Measurements from ENCODE around the gene UXT. TPM values are rescaled to one million over a fixed set of nuclear protein-coding genes. Genes with fewer than 3 reads are reported as not detected.

UXT gene
- total RNA-seq, 1 donor from 2014 or later = 77.5 TPM

DNA sequence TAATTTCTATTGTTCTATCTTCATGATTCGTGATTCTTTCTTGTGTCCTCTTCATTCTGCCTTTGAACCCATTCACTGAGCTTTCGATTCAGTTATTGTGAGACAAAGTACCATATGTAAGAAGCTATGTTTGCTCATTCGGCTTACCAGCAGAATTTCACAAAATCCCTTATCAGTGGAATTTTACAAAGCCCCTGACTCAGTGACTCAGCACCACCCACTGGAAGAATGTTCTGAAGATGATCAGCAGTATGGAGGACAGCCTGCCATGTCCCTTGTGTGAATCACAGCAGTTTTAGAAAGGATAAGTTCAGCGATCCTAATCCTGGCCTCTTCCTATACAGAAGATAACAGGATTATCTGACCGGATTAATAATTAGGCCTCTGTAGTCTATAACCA lies 5.8 kb upstream of the UXT start:
- TF ChIP-seq, protein P1, sequence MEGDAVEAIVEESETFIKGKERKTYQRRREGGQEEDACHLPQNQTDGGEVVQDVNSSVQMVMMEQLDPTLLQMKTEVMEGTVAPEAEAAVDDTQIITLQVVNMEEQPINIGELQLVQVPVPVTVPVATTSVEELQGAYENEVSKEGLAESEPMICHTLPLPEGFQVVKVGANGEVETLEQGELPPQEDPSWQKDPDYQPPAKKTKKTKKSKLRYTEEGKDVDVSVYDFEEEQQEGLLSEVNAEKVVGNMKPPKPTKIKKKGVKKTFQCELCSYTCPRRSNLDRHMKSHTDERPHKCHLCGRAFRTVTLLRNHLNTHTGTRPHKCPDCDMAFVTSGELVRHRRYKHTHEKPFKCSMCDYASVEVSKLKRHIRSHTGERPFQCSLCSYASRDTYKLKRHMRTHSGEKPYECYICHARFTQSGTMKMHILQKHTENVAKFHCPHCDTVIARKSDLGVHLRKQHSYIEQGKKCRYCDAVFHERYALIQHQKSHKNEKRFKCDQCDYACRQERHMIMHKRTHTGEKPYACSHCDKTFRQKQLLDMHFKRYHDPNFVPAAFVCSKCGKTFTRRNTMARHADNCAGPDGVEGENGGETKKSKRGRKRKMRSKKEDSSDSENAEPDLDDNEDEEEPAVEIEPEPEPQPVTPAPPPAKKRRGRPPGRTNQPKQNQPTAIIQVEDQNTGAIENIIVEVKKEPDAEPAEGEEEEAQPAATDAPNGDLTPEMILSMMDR (IDR thresholded peaks at IDR 0.05) = no peak

DNA sequence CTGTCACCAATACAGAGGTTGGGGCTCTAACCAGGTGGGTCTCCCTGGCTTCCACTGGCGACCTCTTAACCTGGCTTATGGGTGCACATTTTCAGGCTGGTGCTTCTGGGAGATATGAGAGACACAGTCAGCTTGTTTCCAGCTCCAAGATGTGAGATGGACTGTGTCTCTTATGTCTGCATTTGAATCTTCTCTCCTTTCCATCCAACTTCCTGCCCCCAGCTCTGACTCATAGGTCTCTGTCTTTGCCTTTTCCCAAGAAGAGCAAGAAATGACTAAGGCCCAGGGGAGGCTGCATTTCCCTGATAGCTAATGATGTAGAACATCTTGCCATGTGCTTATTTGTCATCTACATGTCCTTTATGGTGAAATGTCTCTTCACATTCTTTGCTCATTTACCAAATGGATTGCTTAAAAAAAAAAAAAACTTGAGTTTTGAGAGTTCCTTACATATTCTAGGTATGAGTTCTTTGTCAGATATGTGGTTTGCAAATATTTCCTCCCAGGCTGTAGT lies 3.2 kb upstream of the UXT start:
- Histone ChIP-seq H3K27me3 (no peaks in the 10 kb centered on the region), H3K36me3 (peaks cover 4% of the 10 kb centered on the region), H3K4me1 (no peaks in the 10 kb centered on the region), H3K4me3 (no peak overlapping the region), H3K9me3 (no peaks in the 10 kb centered on the region), H3K27ac (no peak overlapping the region)
- ATAC-seq (no peak), DNase-seq (no peak)
- intact Hi-C loops (cut with DNase I) = no loop called here
- TF ChIP-seq, protein P1 (IDR thresholded peaks at IDR 0.05) = no peak

More for the DNA sequence above, 5.8 kb upstream of the UXT start:
- Histone ChIP-seq H3K27ac (no peak overlapping the region), H3K27me3 (no peaks in the 10 kb centered on the region), H3K4me3 (no peak overlapping the region), H3K36me3 (no peaks in the 10 kb centered on the region), H3K4me1 (no peaks in the 10 kb centered on the region), H3K9me3 (no peaks in the 10 kb centered on the region)
- DNase-seq (no peak), ATAC-seq (no peak)
- intact Hi-C loops (cut with DNase I) = no loop called here

DNA sequence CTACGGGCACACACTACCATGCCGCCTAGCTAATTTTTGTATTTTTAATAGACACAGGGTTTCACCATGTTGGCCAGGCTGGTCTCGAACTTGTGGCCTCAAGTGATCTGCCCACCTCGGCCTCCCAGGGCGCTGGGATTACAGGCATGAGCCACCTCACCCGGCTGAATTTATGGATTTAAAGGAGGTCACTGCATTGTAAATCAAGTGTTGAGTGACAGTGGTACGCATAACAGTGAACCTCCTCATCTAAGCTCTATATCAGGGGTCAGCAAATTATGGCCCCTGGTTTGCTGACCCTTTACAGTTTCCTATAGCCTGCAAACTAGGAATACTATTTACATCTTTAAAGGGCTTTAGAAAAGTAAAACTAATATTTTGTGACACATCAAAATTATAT lies 2.6 kb upstream of the UXT start:
- H3K9me3 ChIP-seq = no peaks in the 10 kb centered on the region
- intact Hi-C loops (cut with DNase I) = no loop called here
- no peak overlapping the region for H3K4me3 ChIP-seq
- no peak overlapping the region for H3K27ac ChIP-seq
- no peaks in the 10 kb centered on the region for H3K4me1 ChIP-seq
- ATAC-seq (no peak), DNase-seq (no peak)
- TF ChIP-seq, protein P1 (IDR thresholded peaks at IDR 0.05) = no peak
- no peaks in the 10 kb centered on the region for H3K27me3 ChIP-seq
- H3K36me3 ChIP-seq = peaks cover 10% of the 10 kb centered on the region

DNA sequence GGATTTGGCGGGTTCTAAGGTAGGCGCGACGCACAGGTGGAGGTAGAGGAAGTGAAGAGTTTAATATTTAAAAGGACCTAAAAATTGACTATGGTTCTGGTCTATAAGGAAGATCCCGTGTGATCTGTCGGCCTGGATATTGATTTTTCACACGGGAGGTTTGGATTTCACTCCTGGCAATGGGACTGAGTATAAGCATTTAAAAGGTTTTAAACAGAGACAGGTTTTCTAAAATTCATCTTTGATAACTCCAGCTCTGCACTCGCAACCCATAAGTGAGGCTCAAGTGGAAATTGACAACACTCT lies 394 bp upstream of the UXT start:
- Histone ChIP-seq H3K4me1 (no peaks in the 10 kb centered on the region), H3K36me3 (peaks cover 29% of the 10 kb centered on the region), H3K27ac (peak overlapping the region; percentile 98), H3K9me3 (no peaks in the 10 kb centered on the region), H3K4me3 (peak overlapping the region; percentile 63), H3K27me3 (no peaks in the 10 kb centered on the region)
- DNase-seq = no peak
- intact Hi-C loops (cut with DNase I) = no loop called here
- TF ChIP-seq, protein P1 (IDR thresholded peaks at IDR 0.05) = no peak
- ATAC-seq = no peak

DNA sequence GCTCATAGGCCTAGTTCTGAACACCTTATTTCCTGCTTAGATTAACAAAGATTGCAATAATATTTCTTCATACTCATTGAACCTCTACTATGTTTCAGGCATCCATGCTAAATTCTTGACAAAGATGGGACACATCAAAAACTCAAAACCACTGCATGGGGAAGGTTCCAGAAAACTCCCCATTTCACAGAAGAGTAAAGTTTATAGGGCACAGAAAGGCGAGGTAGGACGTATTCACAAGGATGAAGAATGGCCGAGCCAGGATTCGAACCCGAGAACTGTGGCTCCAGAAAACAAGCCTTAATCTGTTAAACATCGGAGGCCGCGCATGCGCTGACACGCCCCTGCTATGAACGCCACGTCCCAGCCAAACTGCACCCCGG lies 688 bp downstream of the UXT start:
- Histone ChIP-seq H3K27ac (peak overlapping the region; percentile 98), H3K4me3 (peak overlapping the region; percentile 63), H3K27me3 (no peaks in the 10 kb centered on the region), H3K36me3 (peaks cover 29% of the 10 kb centered on the region), H3K9me3 (no peaks in the 10 kb centered on the region), H3K4me1 (no peaks in the 10 kb centered on the region)
- ATAC-seq (no peak), DNase-seq (no peak)
- TF ChIP-seq, protein P1 (IDR thresholded peaks at IDR 0.05) = no peak
- intact Hi-C loops (cut with DNase I) = no loop called here

All from upper lobe of right lung (tissue), 1 donor.